Right lung (tissue), 5 donors: ENCODE data around the gene MINPP1. TPM values are rescaled to one million over a fixed set of nuclear protein-coding genes. Genes with fewer than 3 reads are reported as not detected.
"Not testable (repeated sequence)": the region's sequence is repeated elsewhere in the genome, so short reads cannot be mapped to it uniquely, and the experiment has no call there.

Experiments
- DNase-seq, 2 donors: peaks; one replicate each; pipeline ENCODE4 v3.0.0-alpha.2; 2013
- polyA plus RNA-seq, 5 donors: library from polyadenylated mRNA; unstranded; fragments of 120-200 nt; gene quantifications; one replicate each; pipeline versions ENCODE4 v1.2.1 to v1.2.3, GENCODE V29; 2013; ENCODE audit warnings: inconsistent platforms in 1 of 5, low replicate concordance in 1 of 5; ENCODE audit not compliant: insufficient read length in 5 of 5, insufficient read depth in 1 of 5

MINPP1 gene
- polyA plus RNA-seq, 5 donors = 35.3 to 51.0 (median 45.9) TPM

DNA sequence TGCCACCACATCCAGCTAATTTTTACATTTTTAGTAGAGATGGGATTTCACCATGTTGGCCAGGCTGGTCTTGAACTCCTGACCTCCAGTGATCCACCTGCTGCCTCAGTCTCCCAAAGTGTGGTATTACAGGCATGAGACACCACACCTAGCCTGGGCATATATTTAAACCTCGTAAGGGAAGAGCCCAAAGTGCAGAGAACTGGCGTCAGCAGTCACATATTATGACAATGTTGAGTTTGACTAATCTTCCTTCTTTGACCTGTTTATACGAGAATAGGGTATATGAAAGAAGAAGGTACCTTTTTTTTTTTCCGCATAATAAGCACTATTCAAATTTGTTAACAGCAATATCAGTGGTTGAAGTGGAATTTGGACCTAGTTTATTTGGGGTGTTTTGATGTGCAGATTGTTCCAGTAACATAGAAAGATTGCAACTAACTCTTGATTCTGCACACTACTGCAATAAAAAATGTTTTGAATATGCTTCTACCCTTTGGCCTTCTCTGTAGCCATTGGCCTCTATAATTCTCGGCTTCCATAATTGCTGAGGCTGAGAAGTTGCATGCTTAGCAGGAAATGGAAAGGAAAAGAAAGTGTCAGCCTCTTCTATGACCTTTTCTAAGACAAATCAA is 55.9 kb downstream of the MINPP1 start:
- no peak for DNase-seq

DNA sequence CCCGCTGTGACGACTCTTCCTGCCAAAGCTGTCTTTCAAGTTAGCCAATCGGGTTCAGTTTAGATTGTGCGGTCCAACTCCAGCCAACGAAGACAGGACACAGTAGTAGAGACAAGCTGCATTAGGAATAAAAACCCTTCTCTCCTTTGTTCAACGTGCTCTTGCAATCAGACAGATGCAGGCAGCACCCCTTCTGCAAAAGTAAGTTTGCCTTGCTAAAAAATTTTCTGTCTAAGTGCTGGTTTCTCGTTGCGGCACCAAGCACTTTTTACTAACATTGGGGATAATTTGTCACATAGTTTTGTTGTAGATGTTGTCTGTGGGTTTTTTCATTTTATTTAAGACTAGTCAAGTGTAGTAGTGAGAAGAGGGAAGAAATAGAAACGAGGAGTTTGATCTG is 58.1 kb downstream of the MINPP1 start:
- no peak for DNase-seq

DNA sequence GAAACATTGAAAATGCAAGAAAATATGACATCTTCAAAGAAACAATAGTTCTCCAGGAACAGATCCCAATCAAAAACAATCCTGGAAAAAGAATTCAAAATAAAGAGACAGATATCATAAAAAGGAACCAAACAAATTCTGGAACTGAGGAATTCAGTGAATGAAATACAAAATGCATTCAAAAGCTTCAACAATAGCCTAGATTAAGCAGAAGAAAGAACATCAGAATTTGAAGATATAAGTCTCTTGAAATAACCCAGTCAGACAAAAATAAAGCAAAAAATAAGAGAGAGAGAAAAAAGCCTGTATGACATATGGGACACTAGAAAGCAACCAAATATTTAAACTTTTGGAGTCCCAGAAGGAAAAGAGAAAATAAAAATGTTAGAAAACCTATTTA is 60.3 kb downstream of the MINPP1 start:
- no peak for DNase-seq

DNA sequence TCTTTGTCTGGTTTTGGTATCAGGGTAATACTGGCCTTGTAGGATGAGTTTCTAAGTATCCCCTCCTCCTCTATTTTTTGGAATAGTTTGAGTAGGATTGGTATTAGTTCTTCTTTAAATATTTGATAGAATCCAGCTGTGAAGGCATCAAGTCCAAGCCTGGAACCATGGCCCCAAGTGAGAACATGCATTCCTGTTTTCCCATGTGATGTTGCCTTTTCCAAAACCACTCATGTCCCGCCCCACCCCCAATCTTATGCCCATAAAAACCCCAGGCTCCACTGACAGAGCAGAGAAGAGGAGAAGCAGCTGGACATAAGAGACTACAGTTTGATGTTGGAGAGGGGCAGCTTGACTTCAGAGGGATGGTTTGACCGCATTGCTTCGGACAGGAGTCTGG is 71.2 kb downstream of the MINPP1 start:
- no peak for DNase-seq

DNA sequence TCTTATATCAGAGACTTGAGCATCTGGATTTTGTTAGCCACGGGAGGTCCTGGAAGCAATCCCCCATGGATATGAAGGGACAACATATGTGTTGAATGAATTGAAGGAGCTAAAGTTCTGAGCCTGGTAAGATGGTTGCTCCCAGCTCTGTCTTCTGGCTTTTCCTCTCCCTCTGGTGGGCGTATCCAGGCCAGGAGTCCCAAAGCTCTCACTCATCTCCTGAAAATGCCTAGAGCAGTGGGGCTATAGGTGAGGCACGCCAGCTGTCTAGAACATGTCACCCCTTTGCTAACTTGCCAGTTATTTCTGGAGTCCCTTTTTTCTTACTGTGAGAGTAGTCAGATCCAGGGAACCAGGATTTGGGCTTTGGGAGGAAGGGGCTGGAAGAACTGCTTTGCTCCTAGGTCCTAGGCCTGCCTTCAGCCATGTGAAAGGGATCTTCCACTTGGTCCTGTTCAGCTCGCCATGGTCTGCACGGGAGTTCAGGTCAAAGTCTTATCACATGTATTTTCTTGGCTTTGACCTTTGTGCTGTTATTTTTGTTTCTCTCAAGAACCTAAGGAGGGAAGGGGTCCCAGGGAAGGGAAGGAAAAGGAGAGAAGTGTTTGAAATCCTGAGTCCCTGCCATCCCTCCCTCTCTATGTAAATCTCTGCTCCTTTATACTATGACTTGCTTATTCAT is 73.6 kb downstream of the MINPP1 start:
- no peak for DNase-seq

DNA sequence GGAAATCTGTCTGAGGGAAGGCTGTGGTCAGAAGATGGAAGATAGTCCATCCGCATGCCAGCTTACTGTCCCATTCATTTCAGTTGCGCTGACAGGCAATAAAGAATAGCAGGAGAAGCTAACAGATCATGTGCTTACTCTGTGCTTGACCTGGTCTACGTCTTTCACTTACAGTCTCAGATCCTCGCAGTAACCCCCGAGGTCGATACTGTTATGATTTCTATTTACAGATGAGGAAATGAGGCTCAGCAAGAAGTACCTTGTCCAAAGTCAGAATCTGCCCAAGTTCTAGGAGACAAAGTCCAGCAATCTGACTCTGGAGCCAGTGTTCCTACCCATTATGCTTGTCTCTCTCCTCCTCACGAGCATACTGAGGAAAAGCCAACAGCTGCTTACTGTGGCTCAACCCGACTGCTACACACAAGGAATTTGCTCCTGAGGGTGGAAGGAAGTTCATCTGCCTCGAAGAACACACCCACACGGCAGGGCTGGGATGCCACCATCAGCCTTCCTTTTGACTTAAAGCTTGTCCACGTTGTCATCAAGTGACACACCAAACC is 74.2 kb downstream of the MINPP1 start:
- peak in 1 of 2 donors; percentile 29 for DNase-seq

DNA sequence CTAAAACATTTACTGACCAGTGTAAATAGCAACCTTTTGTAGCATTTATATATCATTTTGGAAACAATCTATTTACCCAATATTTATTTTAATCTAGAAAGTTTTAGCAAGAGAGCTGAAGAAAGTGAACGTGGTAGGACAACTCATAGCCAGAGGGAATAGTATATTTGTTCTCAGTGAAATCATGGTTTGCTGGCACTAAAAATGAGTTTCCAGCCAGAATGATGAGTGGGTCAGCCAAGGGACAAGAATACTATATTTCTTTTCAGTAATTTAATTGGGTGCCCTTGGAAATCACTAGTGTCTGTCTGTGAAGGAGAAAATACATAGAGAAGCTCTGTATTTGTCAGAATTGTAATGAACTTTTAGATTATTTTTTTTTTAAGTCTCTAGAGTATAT is 74.9 kb downstream of the MINPP1 start:
- peak; percentile 70 to 79 for DNase-seq

DNA sequence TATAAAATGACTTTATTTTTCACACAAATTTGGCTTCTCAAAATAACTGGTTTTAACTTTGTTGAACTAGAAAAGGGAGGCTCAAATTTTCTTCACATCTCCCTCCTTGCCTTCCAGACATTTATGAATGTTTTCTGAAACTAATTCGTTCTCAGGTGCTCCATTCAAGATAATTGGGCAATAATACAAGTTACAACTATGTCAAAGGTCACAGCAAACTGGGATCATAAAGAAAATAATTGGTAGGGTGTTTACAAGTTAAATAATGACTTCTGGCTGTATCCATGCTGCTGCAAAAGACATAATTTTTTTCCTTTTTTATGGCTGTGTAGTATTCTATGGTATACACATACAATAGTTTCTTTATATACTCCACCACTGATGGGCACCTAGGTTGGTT is 75.3 kb downstream of the MINPP1 start:
- no peak for DNase-seq

DNA sequence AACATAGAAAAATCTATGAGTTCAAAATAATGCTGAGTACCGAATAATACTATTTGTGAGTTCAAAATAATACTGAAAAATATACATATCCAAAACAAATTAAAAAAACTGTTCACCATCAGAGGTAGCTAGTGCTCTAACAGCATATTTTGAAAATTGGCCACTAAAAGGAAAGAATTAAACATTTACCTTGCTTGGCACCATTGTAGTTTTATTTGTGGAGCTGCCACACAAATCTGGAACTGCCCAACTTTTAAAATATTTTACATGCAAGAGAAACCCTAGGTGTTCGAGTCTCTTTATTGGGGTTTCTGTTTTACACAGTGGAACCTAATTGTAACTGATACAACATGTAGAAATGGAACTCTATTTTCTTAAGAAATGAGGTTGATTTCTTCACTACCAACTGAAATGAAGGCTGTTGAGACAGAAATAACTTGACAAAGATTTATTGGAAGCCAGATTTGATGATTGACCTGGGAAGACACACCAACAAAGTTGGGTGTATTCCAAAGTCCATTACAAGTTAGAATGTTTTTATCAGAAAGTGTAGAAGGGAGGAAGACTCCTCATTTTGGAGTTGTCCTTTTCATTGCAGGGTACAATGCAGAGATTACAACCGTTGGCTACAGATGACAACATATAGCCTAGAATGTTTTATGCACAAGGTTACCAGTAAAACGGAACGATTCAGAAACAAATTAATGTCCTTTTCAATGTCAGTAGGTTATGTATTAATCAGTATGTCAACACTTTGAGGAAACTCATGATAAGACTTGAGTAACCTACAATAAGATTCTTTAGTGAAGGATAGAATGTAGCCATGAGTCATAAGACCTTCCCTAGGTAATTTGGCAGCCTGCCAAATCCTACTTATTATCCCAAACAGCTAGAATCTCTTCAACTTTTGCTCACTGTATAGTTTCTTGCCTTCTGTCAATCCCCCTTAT is 81.1 kb downstream of the MINPP1 start:
- no peak for DNase-seq

DNA sequence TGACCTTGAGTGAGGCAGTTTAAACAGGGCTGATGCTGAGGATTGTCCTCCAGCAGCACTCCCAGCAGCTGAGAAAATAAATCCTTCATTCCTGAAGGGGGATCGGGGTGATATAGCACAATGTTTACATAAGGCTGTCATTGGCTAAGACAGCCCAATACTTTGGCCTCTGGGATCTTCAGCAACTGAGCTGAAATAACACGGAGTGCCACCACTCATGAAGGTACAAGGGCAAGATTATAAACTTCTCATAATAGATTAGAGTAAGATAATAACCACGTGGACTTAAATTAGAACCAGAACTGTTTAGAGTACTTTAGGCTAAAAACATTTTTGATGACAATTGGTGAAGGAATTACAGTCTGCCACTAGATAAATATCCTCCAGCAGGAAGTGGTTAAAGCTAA is 85.0 kb downstream of the MINPP1 start:
- no peak for DNase-seq

DNA sequence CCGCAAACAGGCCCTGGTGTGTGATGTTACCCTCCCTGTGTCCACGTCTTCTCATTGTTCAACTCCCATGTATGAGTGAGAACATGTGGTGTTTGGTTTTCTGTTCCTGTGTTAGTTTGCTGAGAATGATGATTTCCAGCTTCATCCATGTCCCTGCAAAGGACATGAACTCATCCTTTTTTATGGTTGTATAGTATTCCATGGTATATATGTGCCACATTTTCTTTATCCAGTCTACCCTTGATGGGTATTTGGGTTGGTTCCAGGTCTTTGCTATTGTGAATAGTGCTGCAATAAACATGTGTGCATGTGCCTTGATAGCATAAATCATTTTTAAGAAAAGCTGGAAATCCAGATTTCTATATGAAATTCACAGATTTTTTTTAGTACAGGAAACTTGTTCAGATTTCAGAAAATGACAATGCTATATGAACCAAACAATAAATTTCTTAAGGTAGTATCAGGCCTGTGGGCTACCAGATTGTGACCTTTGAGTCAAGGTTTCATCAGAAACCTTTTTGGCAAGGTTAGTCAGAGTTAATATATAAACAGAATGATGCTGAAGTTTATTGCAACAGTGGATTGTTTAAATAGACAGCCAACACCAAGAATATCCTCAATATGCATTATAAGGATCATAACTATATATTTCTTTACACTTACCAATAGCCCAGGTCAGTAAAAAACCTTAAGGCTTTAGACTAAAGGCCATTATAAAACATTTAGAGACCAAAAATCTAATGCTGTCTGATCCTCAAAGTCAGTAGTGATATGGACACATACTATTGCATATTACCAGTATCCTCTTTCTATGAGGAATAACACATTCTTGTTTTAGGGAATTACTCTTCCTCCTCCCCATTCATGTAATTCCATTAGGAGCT is 86.3 kb downstream of the MINPP1 start:
- DNase-seq = no peak

DNA sequence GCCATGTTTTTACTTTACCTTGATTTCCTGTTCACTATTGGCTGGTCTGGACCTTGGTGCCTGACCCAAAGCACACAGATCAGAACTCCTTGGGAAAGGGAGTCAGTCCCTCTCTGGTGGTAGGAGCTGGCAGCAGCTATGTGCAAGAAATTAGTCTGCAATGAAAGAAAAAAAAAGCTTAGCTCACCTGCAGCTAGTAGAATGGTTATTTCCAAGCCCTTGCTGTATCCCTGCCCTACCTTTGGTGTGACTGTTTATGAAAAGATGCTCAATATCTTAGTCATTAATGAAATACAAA is 86.8 kb downstream of the MINPP1 start:
- no peak for DNase-seq

DNA sequence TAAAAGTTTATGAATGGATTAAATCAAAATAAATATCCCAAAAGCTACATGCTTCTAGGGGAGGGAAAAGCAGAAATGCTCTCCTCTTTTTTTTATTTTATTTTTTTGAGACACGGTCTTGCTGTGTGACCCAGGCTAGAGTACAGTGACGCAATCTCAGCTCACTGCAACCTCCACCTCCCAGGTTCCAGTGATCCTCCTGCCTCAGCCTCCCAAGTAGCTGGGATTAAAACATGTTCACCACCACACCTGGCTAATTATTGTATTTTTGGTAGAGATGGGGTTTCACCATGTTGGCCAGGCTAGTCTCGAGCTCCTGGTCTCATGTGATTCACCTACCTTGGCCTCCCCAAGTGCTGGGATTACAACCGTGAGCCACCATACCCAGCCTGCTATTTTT is 88.2 kb downstream of the MINPP1 start:
- not testable (repeated sequence) for DNase-seq

DNA sequence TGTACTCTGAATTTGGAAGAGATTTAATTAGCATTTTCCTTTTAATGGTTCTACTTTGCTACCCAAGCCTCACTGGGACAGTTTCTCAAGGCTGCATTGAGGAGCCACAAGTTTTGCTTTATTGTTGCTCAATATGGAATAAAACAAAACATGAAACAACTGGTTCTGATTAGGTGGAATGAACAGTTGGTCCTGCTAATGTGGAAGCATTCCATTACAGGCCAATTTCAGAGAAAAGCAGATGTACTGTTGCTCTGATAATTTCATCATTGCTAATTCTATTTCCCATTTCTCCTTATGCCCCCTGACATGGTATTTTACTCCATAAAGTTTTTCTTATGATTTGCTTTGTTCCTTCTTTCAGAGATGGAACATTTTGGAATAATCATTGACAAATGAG is 89.0 kb downstream of the MINPP1 start:
- peak; percentile 67 to 68 for DNase-seq

DNA sequence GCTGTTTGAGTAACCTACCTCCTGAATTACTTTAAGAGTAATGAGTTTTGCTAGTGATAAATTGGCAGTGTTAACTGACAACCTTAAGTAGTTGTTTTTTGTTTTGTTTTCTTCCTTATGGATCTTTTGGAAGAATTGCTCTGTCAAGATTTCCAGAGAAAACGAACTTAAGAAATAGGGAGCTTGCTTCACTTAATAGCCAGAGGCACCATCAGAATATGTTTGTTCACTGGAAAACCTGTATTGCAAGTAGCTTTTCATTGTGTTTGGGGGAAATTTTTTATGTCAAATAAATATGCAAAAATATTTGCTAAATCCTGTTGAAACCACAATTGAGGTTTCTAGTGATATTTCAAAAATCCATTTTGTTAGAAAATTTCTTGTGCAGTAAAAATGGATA is 89.5 kb downstream of the MINPP1 start:
- peak in 1 of 2 donors; percentile 21 for DNase-seq

DNA sequence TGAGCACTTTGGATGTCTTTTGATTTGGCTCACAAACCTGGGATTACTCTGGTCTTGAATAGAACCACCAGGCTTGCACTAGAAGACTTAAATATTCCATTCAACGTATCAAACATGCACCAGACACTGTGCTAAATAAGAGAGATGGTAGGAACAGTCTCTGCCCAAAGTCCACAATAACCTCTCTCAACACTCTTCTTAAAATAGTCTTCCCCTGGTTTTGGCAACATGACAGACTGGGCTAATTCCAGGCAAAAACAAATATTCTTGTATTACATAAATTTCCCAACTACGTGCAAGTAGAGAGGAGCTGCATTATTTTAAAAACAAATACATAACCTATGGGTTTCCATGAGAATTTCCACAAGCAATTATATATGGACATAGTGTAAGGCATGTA is 90.2 kb downstream of the MINPP1 start:
- no peak for DNase-seq

DNA sequence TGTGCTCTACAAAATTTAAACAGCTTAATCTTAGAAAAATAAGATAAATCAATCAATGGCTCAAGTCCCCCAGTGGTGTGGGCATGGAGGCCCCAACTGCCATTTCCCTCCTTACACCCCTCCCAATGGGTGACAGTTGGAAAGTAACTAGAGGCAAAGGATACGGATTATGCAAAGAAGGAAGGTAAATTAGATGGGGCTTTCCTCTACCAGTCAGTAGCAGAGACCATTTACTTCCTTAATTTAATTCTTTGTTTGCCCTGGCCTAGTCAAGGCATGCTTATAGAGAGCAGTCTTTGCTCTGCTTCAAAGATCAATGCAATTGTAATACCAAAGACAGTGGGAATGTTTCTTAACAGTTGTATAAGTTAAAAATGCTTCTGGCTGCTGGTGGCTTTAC is 91.7 kb downstream of the MINPP1 start:
- no peak for DNase-seq

DNA sequence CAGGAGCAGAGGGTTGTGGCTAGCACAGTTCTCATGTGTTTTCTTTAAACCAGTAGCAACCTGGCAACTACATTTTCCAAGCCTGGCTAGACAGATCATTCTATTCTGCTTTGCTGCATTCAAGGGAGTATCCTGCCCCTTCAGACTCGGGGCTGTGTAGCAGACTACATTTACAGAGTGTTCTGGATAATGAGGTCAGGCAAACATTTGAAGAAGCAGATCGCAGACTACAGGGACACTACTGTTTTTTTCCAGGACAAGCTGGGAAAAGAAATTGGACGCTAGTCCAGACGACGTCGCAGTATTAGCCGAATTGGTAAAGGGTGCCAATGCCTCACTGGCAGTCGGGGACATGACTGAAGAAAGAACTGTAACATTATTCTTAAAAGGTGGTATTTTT is 94.0 kb downstream of the MINPP1 start:
- no peak for DNase-seq

DNA sequence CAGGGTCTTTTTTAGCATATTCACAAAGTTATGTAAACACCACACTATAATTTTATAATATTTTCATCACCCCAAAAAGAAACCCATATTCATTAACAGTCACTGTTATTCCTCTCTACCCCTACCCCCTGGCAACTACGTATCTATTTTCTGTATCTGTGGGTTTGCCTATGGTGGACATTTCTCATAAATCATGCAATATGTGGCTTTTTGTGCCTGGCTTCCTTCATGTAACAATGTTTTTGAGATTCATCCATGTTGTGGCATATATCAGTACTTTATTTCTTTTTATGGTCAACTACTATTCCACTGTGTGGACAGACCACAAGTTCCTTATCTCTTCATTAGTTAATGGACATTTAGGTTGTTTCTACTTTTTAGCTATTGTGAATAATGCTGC is 95.9 kb downstream of the MINPP1 start:
- DNase-seq = no peak
